SK-N-SH treated with all-trans-retinoic acid at 6 μM for 48 hours (cell line): ENCODE measurements around the gene FAM120A.

Source experiments
- ATAC-seq: fragments of 200-7000 bp; cut with Tn5 transposase; 3 replicates; pipeline ENCODE4 v1.9.1; 2020; ENCODE audit warnings: mild to moderate bottlenecking, moderate library complexity
- ARNTL ChIP-seq: fragments of 450-650 bp; formaldehyde crosslinking; IDR thresholded peaks from 2 replicates; pipeline ENCODE4 v1.5.0; 2020; ENCODE audit warnings: low read depth, mild to moderate bottlenecking, moderate library complexity, borderline replicate concordance
- BACH2 ChIP-seq: fragments of 250-450 bp; sonication (Bioruptor Pico); IDR thresholded peaks from 2 replicates; pipeline ENCODE4 v1.9.0; 2021; ENCODE audit warnings: mild to moderate bottlenecking, borderline replicate concordance
- CREB5 ChIP-seq: fragments of 250-450 bp; sonication (Bioruptor Pico); IDR thresholded peaks from 2 replicates; pipeline ENCODE4 v1.5.1; 2020; ENCODE audit warnings: low read depth, mild to moderate bottlenecking, moderate library complexity
- GLIS3 ChIP-seq: fragments of 250-450 bp; sonication (Bioruptor Pico); IDR thresholded peaks from 2 replicates; pipeline ENCODE4 v1.5.0; 2020; ENCODE audit warnings: mild to moderate bottlenecking, moderate library complexity
- ISL1 ChIP-seq: fragments of 250-450 bp; sonication (Bioruptor Pico); IDR thresholded peaks from 2 replicates; pipeline ENCODE4 v2.1.2; 2022; ENCODE audit warnings: mild to moderate bottlenecking, moderate library complexity
- OSR1 ChIP-seq: fragments of 250-450 bp; sonication (Bioruptor Pico); IDR thresholded peaks from 2 replicates; pipeline ENCODE4 v1.8.0; 2022; ENCODE audit warnings: moderate library complexity, mild to moderate bottlenecking, inconsistent platforms
- PPARA ChIP-seq: fragments of 250-450 bp; sonication (Bioruptor Pico); IDR thresholded peaks from 2 replicates; pipeline ENCODE4 v1.5.0; 2020; ENCODE audit warnings: mild to moderate bottlenecking, borderline replicate concordance
- SNAI2 ChIP-seq: fragments of 250-450 bp; sonication (Bioruptor Pico); IDR thresholded peaks from 2 replicates; pipeline ENCODE4 v1.5.0; 2020; ENCODE audit warnings: mild to moderate bottlenecking, moderate library complexity
- TCF4 ChIP-seq: fragments of 250-450 bp; sonication (Bioruptor Pico); IDR thresholded peaks from 2 replicates; pipeline ENCODE4 v1.8.0; 2021; ENCODE audit warnings: mild to moderate bottlenecking, moderate library complexity, borderline replicate concordance
- TOX ChIP-seq: fragments of 250-450 bp; sonication (Bioruptor Pico); IDR thresholded peaks from 2 replicates; pipeline ENCODE4 v1.8.0; 2021; ENCODE audit warnings: mild to moderate bottlenecking, moderate library complexity, borderline replicate concordance
- ZC3H10 ChIP-seq: fragments of 250-450 bp; sonication (Bioruptor Pico); IDR thresholded peaks from 2 replicates; pipeline ENCODE4 v1.5.1; 2021; ENCODE audit warnings: mild to moderate bottlenecking, moderate library complexity
- ZFP3 ChIP-seq: fragments of 250-450 bp; sonication (Bioruptor Pico); IDR thresholded peaks from 2 replicates; pipeline ENCODE4 v1.5.0; 2020; ENCODE audit warnings: mild to moderate bottlenecking, moderate library complexity
- ZFP30 ChIP-seq: fragments of 450-650 bp; formaldehyde crosslinking; IDR thresholded peaks from 2 replicates; pipeline ENCODE4 v1.5.0; 2022; ENCODE audit warnings: mild to moderate bottlenecking, moderate library complexity
- ZNF565 ChIP-seq: fragments of 450-650 bp; formaldehyde crosslinking; conservative IDR thresholded peaks from 2 replicates; pipeline ENCODE4 v1.5.0; 2020; ENCODE audit warnings: low read depth, mild to moderate bottlenecking, moderate library complexity
- ZNF70 ChIP-seq: fragments of 450-650 bp; formaldehyde crosslinking; IDR thresholded peaks from 2 replicates; pipeline ENCODE4 v1.5.0; 2020; ENCODE audit warnings: mild to moderate bottlenecking, moderate library complexity
- ZNF8 ChIP-seq: fragments of 450-650 bp; formaldehyde crosslinking; IDR thresholded peaks from 2 replicates; pipeline ENCODE4 v1.5.0; 2020; ENCODE audit warnings: mild to moderate bottlenecking, moderate library complexity
- TF ChIP-seq, protein P1 (sequence below): fragments of 250-450 bp; sonication (Bioruptor Pico); IDR thresholded peaks from 2 replicates; pipeline ENCODE4 v1.5.1; 2021; ENCODE audit warnings: mild to moderate bottlenecking, moderate library complexity
- TF ChIP-seq, protein P2 (sequence below): fragments of 250-450 bp; sonication (Bioruptor Pico); IDR thresholded peaks from 2 replicates; pipeline ENCODE4 v1.5.0; 2020; ENCODE audit warnings: mild to moderate bottlenecking, moderate library complexity

Gene FAM120A

DNA sequence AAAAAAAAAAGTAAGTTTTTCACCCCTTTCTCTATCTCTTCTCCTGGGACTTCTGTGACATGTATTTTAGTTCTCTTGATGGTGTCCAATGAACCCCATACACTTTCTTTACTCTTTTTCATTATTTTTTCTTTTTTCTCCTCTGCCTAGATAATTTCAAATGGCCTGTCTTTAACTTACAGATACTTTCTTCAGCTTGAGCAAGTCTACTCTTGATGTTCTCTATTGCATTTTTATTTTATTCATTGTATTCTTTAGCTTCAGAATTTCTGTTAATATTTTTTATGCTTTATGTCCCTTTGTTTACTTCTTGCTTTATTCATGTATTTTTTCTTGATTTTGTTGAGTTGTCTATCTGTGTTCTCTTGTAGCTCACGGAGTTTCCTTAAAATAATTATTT, 32.5 kb upstream of the FAM120A start:
- TF ChIP-seq TOX (CRISPR knock-in tag), result no peak
- TF ChIP-seq TCF4 (CRISPR knock-in tag), result no peak
- no peak for TF ChIP-seq OSR1 (CRISPR knock-in tag)
- no peak for TF ChIP-seq GLIS3 (CRISPR knock-in tag)
- no peak for TF ChIP-seq ZNF565 (CRISPR knock-in tag)
- ATAC-seq, result no peak

DNA sequence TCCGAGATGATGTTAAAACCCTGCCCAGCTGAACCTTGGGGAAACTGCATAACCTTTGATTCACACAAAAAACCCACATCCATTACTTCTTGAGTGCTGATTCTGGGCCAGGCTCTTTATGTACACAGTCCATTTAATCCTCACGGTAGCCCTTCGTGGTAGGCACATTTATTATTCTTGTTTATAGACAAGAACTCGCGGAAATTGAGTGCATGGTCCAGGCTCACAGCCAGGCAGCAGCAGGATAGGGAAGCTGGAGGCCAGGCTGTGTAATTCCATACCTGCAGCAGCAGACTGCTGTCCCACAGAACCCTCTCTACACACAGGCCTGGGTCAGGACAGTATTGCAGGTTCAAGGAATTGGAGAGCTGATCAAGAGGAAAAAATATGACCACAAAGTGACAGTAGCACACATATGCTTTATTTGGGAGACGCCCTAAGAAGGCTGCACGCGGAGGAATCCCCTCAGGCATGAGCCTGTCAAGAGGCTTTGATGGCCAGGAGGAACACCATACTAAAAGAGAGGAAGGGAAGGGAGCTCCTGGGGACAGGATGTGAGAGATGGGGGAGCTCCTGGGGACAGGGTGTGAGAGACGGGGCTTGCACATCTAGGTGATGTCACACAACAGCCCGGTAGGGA, 28.4 kb upstream of the FAM120A start:
- no peak for TF ChIP-seq BACH2 (CRISPR knock-in tag)
- no peak for TF ChIP-seq PPARA
- TF ChIP-seq, all 23 proteins: peak for 0
- no peak for ATAC-seq

DNA sequence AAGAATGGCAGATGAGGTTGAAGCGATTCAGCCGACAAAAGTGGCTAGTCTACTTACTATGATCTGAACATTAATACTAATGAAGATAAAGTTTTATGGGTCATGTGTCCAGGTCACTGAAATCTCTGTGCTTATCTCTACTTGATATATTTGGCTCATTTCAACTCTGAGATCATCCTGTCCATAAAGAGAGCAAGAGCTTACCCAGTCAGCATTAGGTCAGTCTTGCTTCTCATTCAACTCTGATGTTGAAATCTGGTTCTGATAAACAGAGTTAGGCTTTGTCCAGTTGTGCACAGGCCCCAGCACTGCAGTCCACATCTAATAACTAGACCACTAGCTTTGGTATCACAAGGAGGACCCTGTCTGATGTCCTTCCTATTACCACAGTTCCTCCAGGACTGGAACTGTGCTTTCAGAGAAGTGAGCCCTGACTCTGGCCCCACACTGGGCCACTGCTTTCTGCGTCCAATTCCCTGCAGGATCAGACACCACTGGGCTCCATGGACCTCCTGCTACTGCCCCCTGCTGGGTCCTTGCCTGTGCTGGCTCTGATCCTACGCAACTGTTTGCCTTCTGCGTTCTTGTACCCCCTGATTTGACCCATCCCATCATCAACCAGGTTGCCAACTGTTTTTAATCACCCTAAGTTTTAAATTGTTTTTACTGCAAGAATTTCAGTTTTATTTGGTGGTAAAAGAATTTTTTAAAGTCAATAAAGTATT, 23.7 kb upstream of the FAM120A start:
- TF ChIP-seq, protein P1, sequence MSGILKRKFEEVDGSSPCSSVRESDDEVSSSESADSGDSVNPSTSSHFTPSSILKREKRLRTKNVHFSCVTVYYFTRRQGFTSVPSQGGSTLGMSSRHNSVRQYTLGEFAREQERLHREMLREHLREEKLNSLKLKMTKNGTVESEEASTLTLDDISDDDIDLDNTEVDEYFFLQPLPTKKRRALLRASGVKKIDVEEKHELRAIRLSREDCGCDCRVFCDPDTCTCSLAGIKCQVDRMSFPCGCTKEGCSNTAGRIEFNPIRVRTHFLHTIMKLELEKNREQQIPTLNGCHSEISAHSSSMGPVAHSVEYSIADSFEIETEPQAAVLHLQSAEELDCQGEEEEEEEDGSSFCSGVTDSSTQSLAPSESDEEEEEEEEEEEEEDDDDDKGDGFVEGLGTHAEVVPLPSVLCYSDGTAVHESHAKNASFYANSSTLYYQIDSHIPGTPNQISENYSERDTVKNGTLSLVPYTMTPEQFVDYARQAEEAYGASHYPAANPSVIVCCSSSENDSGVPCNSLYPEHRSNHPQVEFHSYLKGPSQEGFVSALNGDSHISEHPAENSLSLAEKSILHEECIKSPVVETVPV, result no peak
- TF ChIP-seq CREB5 (CRISPR knock-in tag) (no peak), ZNF70 (CRISPR knock-in tag) (no peak)
- no peak for ATAC-seq

GRCh38 chr9:93431539-93432105, 19.9 kb upstream of the FAM120A start:
- ATAC-seq, result no peak
- no peak for TF ChIP-seq SNAI2 (CRISPR knock-in tag)
- TF ChIP-seq, protein P2, sequence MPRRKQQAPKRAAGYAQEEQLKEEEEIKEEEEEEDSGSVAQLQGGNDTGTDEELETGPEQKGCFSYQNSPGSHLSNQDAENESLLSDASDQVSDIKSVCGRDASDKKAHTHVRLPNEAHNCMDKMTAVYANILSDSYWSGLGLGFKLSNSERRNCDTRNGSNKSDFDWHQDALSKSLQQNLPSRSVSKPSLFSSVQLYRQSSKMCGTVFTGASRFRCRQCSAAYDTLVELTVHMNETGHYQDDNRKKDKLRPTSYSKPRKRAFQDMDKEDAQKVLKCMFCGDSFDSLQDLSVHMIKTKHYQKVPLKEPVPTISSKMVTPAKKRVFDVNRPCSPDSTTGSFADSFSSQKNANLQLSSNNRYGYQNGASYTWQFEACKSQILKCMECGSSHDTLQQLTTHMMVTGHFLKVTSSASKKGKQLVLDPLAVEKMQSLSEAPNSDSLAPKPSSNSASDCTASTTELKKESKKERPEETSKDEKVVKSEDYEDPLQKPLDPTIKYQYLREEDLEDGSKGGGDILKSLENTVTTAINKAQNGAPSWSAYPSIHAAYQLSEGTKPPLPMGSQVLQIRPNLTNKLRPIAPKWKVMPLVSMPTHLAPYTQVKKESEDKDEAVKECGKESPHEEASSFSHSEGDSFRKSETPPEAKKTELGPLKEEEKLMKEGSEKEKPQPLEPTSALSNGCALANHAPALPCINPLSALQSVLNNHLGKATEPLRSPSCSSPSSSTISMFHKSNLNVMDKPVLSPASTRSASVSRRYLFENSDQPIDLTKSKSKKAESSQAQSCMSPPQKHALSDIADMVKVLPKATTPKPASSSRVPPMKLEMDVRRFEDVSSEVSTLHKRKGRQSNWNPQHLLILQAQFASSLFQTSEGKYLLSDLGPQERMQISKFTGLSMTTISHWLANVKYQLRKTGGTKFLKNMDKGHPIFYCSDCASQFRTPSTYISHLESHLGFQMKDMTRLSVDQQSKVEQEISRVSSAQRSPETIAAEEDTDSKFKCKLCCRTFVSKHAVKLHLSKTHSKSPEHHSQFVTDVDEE, result no peak
- no peak for TF ChIP-seq ISL1 (CRISPR knock-in tag)
- no peak for TF ChIP-seq ZFP30
- no peak for TF ChIP-seq ZFP3 (CRISPR knock-in tag)
- no peak for TF ChIP-seq ZNF70 (CRISPR knock-in tag)
- no peak for TF ChIP-seq CREB5 (CRISPR knock-in tag)
- TF ChIP-seq ZNF565 (CRISPR knock-in tag), result no peak
- no peak for TF ChIP-seq TCF4 (CRISPR knock-in tag)
- TF ChIP-seq ZC3H10, result no peak
- no peak for TF ChIP-seq BACH2 (CRISPR knock-in tag)
- no peak for TF ChIP-seq TOX (CRISPR knock-in tag)

DNA sequence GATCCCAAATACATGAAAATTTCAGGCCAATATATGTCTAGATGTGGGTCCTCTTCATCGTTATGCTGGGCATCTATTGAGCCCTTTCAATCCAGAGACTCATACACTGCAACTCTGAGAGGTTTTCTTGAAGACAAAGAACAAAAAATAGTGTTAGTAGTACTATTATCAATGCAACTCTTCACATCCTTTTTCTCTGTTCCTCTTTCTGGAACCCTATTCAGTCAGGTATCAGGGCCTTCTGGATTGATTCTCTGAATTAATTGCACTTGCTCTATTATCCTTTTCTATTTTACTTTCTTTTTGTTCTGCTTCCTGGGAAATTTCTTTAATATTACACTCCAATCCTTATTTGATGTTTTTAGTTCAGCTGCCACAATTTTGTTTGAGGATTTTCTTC, 18.5 kb upstream of the FAM120A start:
- no peak for ATAC-seq
- TF ChIP-seq CREB5 (CRISPR knock-in tag) (no peak), PPARA (no peak), SNAI2 (CRISPR knock-in tag) (no peak), ARNTL (CRISPR knock-in tag) (no peak), ZNF8 (CRISPR knock-in tag) (no peak), ZFP3 (CRISPR knock-in tag) (no peak), ISL1 (CRISPR knock-in tag) (no peak), ZC3H10 (no peak), OSR1 (CRISPR knock-in tag) (no peak)
- TF ChIP-seq, protein P2, result no peak
- TF ChIP-seq, protein P1, result no peak
